Esophagus muscularis mucosa (tissue), 4 donors: ENCODE measurements around the gene EPC2.

Experiments
- EP300 ChIP-seq: sonication (generic); formaldehyde crosslinking; IDR thresholded peaks from one replicate; pipeline ENCODE4 v1.6.1; 2017; ENCODE audit warnings: antibody characterized with exemption
- POLR2A ChIP-seq: fragments of 450-650 bp; IDR thresholded peaks from one replicate; pipeline ENCODE4 v1.6.1; 2017; ENCODE audit warnings: antibody characterized with exemption, moderate library complexity, mild to moderate bottlenecking, low read depth
- POLR2AphosphoS5 ChIP-seq, 2 donors: sonication (generic); formaldehyde crosslinking; IDR thresholded peaks; one replicate each; pipeline ENCODE4 v1.6.1; 2017; ENCODE audit warnings: antibody characterized with exemption in 2 of 2
- TF ChIP-seq, protein P1 (sequence below), 3 experiments: fragments of 200-600 bp in 2 of 3; fragments of 450-650 bp in 1 of 3; sonication (generic) in 2 of 3; IDR thresholded peaks; one replicate each; pipeline ENCODE4 v1.5.1; 2017 to 2019; ENCODE audit warnings: antibody characterized with exemption in 3 of 3, mild to moderate bottlenecking in 2 of 3, moderate library complexity in 1 of 3

GRCh38 chr2:148613231-148614013 is 31.1 kb upstream of the EPC2 start:
- TF ChIP-seq, protein P1, sequence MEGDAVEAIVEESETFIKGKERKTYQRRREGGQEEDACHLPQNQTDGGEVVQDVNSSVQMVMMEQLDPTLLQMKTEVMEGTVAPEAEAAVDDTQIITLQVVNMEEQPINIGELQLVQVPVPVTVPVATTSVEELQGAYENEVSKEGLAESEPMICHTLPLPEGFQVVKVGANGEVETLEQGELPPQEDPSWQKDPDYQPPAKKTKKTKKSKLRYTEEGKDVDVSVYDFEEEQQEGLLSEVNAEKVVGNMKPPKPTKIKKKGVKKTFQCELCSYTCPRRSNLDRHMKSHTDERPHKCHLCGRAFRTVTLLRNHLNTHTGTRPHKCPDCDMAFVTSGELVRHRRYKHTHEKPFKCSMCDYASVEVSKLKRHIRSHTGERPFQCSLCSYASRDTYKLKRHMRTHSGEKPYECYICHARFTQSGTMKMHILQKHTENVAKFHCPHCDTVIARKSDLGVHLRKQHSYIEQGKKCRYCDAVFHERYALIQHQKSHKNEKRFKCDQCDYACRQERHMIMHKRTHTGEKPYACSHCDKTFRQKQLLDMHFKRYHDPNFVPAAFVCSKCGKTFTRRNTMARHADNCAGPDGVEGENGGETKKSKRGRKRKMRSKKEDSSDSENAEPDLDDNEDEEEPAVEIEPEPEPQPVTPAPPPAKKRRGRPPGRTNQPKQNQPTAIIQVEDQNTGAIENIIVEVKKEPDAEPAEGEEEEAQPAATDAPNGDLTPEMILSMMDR (IDR thresholded peaks at IDR 0.05) = no peak
- TF ChIP-seq POLR2AphosphoS5 (IDR thresholded peaks at IDR 0.05) = no peak
- no peak for TF ChIP-seq POLR2A
- TF ChIP-seq EP300 = no peak
